GM23338 (cell line): ENCODE data around the gene C11orf24. TPM values are rescaled to one million over a fixed set of nuclear protein-coding genes. Genes with fewer than 3 reads are reported as not detected.

Experiments used
- ATAC-seq: fragments of 200-7000 bp; cut with Tn5 transposase; 3 replicates; pipeline ENCODE4 v1.9.1; 2020
- DNase-seq: peaks from one replicate; pipeline ENCODE4 v3.0.0-alpha.2; 2015; ENCODE audit warnings: low spot score
- H2AFZ ChIP-seq: fragments of 200-600 bp; sonication (generic); 2 replicates; pipeline ENCODE4 v1.8.0; 2016; ENCODE audit warnings: antibody characterized with exemption, mild to moderate bottlenecking, moderate library complexity
- H3F3A ChIP-seq: fragments of 200-600 bp; sonication (generic); replicated peaks from 2 replicates; pipeline ENCODE4 v1.8.0; 2017; ENCODE audit warnings: antibody characterized with exemption, mixed run types, low read depth
- H3K27ac ChIP-seq: fragments of 200-600 bp; sonication (generic); 2 replicates; pipeline ENCODE4 v1.6.1; 2016; ENCODE audit warnings: low read depth
- H3K27me3 ChIP-seq: fragments of 200-600 bp; sonication (generic); 2 replicates; pipeline ENCODE4 v1.8.0; 2016; ENCODE audit warnings: mild to moderate bottlenecking, mixed run types, moderate library complexity; ENCODE audit not compliant: insufficient read depth
- H3K36me3 ChIP-seq: fragments of 200-600 bp; sonication (generic); 2 replicates; pipeline ENCODE4 v1.8.0; 2016; ENCODE audit warnings: mild to moderate bottlenecking; ENCODE audit not compliant: insufficient read depth
- H3K4me1 ChIP-seq: fragments of 200-600 bp; sonication (generic); 2 replicates; pipeline ENCODE4 v1.8.0; 2016; ENCODE audit warnings: mild to moderate bottlenecking, moderate library complexity; ENCODE audit not compliant: insufficient read depth
- H3K4me2 ChIP-seq: fragments of 200-600 bp; sonication (generic); 2 replicates; pipeline ENCODE4 v1.7.1; 2017; ENCODE audit warnings: mixed run types
- H3K4me3 ChIP-seq: fragments of 200-600 bp; sonication (generic); 2 replicates; pipeline ENCODE4 v1.6.1; 2016; ENCODE audit warnings: mixed run types
- H3K79me2 ChIP-seq: fragments of 200-600 bp; sonication (generic); replicated peaks from 2 replicates; pipeline ENCODE4 v1.8.0; 2017; ENCODE audit warnings: mild to moderate bottlenecking; ENCODE audit not compliant: insufficient read depth
- H3K9me2 ChIP-seq: fragments of 200-600 bp; sonication (generic); 2 replicates; pipeline ENCODE4 v1.8.0; 2017; ENCODE audit not compliant: insufficient read depth
- H4K20me1 ChIP-seq: fragments of 200-600 bp; sonication (generic); replicated peaks from 2 replicates; pipeline ENCODE4 v1.8.0; 2017; ENCODE audit warnings: mild to moderate bottlenecking; ENCODE audit not compliant: insufficient read depth
- H3K27ac Mint-ChIP-seq: 2 replicates; pipeline ENCODE4 v1.8.0; 2020; ENCODE audit warnings: inconsistent platforms, mild to moderate bottlenecking, moderate library complexity, mixed read lengths
- H3K27me3 Mint-ChIP-seq: 3 replicates; pipeline ENCODE4 v1.8.0; 2022; ENCODE audit warnings: low read depth, mild to moderate bottlenecking, moderate library complexity, mixed read lengths, inconsistent platforms; ENCODE audit not compliant: insufficient read depth, poor library complexity
- H3K36me3 Mint-ChIP-seq: 3 replicates; pipeline ENCODE4 v1.8.0; 2021; ENCODE audit warnings: low read depth, mild to moderate bottlenecking, inconsistent platforms, moderate library complexity, mixed read lengths
- H3K4me1 Mint-ChIP-seq: 3 replicates; pipeline ENCODE4 v1.8.0; 2020; ENCODE audit warnings: mild to moderate bottlenecking, inconsistent platforms, mixed read lengths
- H3K4me3 Mint-ChIP-seq: 3 replicates; pipeline ENCODE4 v1.8.0; 2021; ENCODE audit warnings: moderate library complexity, mild to moderate bottlenecking, inconsistent platforms, mixed read lengths
- H3K9me3 Mint-ChIP-seq: 3 replicates; pipeline ENCODE4 v1.8.0; 2020; ENCODE audit warnings: moderate library complexity, mild to moderate bottlenecking, inconsistent platforms, mixed read lengths
- CREB1 ChIP-seq: fragments of 250-450 bp; sonication (Bioruptor Pico); IDR thresholded peaks from 2 replicates; pipeline ENCODE4 v1.5.0; 2020; ENCODE audit warnings: low read depth, mild to moderate bottlenecking, moderate library complexity
- CTCF ChIP-seq, 2 experiments: fragments of 200-600 bp in 1 of 2; sonication (generic) in 1 of 2; conservative IDR thresholded peaks; 2 replicates each; pipeline versions ENCODE4 v1.5.1 to v1.6.1; 2016 to 2017; ENCODE audit warnings: antibody characterized with exemption in 2 of 2, low read depth in 2 of 2, mild to moderate bottlenecking in 2 of 2, moderate library complexity in 1 of 2
- ETS1 ChIP-seq: IDR thresholded peaks from 2 replicates; pipeline ENCODE4 v1.6.1; 2016; ENCODE audit warnings: antibody characterized with exemption
- EZH2 ChIP-seq: fragments of 200-600 bp; sonication (generic); IDR thresholded peaks from one replicate; pipeline ENCODE4 v1.8.0; 2017; ENCODE audit warnings: antibody characterized with exemption, mild to moderate bottlenecking, low read depth; ENCODE audit not compliant: unreplicated experiment
- EZH2phosphoT487 ChIP-seq: fragments of 200-600 bp; sonication (generic); IDR thresholded peaks from one replicate; pipeline ENCODE4 v1.8.1; 2018; ENCODE audit warnings: antibody characterized with exemption; ENCODE audit not compliant: unreplicated experiment
- JUNB ChIP-seq: IDR thresholded peaks from one replicate; pipeline ENCODE4 v1.6.1; 2016; ENCODE audit warnings: antibody characterized with exemption; ENCODE audit not compliant: unreplicated experiment
- NANOG ChIP-seq: IDR thresholded peaks from 2 replicates; pipeline ENCODE4 v1.6.1; 2016; ENCODE audit warnings: antibody characterized with exemption, borderline replicate concordance
- POLR2AphosphoS5 ChIP-seq: IDR thresholded peaks from 2 replicates; pipeline ENCODE4 v1.6.1; 2016; ENCODE audit warnings: antibody characterized with exemption, low read depth
- REST ChIP-seq: IDR thresholded peaks from one replicate; pipeline ENCODE4 v1.6.1; 2018; ENCODE audit warnings: antibody characterized with exemption; ENCODE audit not compliant: unreplicated experiment
- STAT1 ChIP-seq: IDR thresholded peaks from one replicate; pipeline ENCODE4 v1.6.1; 2016; ENCODE audit warnings: antibody characterized with exemption; ENCODE audit not compliant: unreplicated experiment
- ZNF114 ChIP-seq: fragments of 250-450 bp; sonication (Bioruptor Pico); IDR thresholded peaks from 2 replicates; pipeline ENCODE4 v1.5.0; 2020; ENCODE audit warnings: mild to moderate bottlenecking, moderate library complexity
- ZNF331 ChIP-seq: fragments of 250-450 bp; sonication (Bioruptor Pico); IDR thresholded peaks from 2 replicates; pipeline ENCODE4 v1.5.0; 2020; ENCODE audit warnings: low read depth, mild to moderate bottlenecking, moderate library complexity
- ZNF462 ChIP-seq: fragments of 250-450 bp; sonication (Bioruptor Pico); IDR thresholded peaks from 2 replicates; pipeline ENCODE4 v1.5.0; 2020; ENCODE audit warnings: mild to moderate bottlenecking, moderate library complexity
- polyA plus RNA-seq: library from polyadenylated mRNA; unstranded; fragments of >200 nt; fragmentation: Nextera tagmentation; extraction: Ambion mirVana; gene quantifications from 2 replicates; pipeline ENCODE4 v1.2.1, GENCODE V29; 2016
- total RNA-seq: library from RNA; depleted of rRNA; stranded (reverse); fragments of >200 nt; shearing (Covaris generic); gene quantifications from 2 replicates; pipeline ENCODE4 v1.2.3, GENCODE V29; 2014

The C11orf24 gene
- total and polyA plus RNA-seq, 2 experiments from 2014 or later, result 49.8 to 57.5 TPM

GRCh38 chr11:68229601-68230000, 42.2 kb downstream of the C11orf24 start:
- no peak for ATAC-seq
- Mint-ChIP-seq H3K27ac (no peak overlapping the region), H3K4me3 (no peak overlapping the region), H3K36me3 (peaks cover 2% of the 10 kb centered on the region; the same call in 1 of the 3 replicates), H3K4me1 (no peaks in the 10 kb centered on the region), H3K27me3 (no peaks in the 10 kb centered on the region), H3K9me3 (peaks cover 12% of the 10 kb centered on the region)
- Histone ChIP-seq H3F3A (no peaks in the 10 kb centered on the region), H3K79me2 (no peaks in the 10 kb centered on the region), H3K4me2 (no peak overlapping the region), H3K4me1 (no peaks in the 10 kb centered on the region), H4K20me1 (no peaks in the 10 kb centered on the region), H3K27me3 (no peaks in the 10 kb centered on the region), H2AFZ (no peak overlapping the region), H3K4me3 (no peak overlapping the region), H3K9me2 (no peaks in the 10 kb centered on the region), H3K27ac (no peak overlapping the region), H3K36me3 (no peaks in the 10 kb centered on the region)
- TF ChIP-seq POLR2AphosphoS5 (no peak), STAT1 (no peak), EZH2phosphoT487 (no peak), JUNB (no peak), ZNF331 (no peak), NANOG (no peak), CTCF (conservative IDR thresholded peaks at IDR 0.05; ENCODE audit: low read depth in 2 of 2) (no peak), REST (no peak), ETS1 (no peak), EZH2 (no peak), ZNF462 (CRISPR knock-in tag) (no peak), CREB1 (CRISPR knock-in tag) (no peak), ZNF114 (CRISPR knock-in tag) (no peak)
- no peak for DNase-seq
